Stimulated activated CD4-positive, alpha-beta T cell treated with anti-CD3 and anti-CD28 coated beads, Interleukin-15, amount 100 ng/mL, for 24 hours (primary cell): ENCODE data around the gene CBY3.
A peak's percentile ranks its signal among the peaks of the same experiment; 100 is the strongest.
"Not testable (repeated sequence)": the region's sequence is repeated elsewhere in the genome, so short reads cannot be mapped to it uniquely, and the experiment has no call there.

Source experiments
- DNase-seq: peaks from one replicate; pipeline ENCODE4 v3.0.0-alpha.2; 2020

CBY3 gene

DNA sequence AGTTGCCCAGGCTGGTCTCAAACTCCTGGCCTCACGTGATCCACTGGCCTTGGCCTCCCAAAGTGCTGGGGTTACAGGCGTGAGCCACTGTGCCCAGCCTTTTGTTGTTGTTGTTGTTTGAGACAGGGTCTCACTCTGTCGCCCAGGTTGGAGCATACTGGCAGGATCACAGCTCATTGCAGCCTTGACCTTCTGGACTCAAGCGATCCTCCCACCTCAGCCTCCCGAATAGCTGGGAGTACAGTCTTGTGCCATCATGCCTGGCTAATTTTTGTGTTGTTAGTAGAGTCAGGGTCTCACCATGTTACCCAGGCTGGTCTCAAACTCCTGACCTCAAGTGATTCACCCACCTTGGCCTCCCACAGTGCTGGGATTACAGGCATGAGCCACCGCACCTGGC lies 19.2 kb downstream of the CBY3 start:
- DNase-seq, result not testable (repeated sequence)

DNA sequence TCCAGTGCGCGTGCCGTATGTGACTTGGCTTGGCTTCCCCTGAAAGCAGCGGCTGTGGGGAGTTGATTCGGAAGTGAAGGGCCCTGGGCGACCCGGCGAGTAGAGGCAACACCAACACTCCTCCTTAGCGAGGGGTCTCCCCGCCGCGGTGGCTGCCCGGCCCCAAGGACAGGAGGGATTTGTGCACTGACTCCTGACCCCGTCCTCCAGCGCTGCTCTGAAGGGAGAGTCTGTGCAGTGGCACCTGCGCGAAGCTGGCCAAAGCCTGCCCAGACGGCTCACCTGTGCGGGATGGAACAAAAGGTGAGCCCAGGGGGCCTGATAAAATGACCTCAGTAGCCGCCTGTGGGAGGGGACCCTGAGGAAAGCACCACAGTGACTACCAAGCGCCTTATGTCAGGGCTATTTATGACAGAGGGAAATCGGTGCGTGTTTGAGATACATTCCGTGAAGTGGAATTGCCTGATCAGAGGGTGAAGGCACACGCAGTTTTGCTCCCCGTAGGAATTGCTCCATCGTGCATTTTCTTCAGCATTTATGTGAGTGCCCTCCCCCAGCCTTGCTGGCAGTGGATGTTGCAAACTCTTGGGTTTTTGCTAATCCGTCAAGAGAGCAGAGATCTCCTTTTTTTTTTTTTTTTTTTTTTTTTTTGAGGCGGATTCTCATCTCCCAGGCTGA lies 22.5 kb downstream of the CBY3 start:
- DNase-seq, result not testable (repeated sequence)

DNA sequence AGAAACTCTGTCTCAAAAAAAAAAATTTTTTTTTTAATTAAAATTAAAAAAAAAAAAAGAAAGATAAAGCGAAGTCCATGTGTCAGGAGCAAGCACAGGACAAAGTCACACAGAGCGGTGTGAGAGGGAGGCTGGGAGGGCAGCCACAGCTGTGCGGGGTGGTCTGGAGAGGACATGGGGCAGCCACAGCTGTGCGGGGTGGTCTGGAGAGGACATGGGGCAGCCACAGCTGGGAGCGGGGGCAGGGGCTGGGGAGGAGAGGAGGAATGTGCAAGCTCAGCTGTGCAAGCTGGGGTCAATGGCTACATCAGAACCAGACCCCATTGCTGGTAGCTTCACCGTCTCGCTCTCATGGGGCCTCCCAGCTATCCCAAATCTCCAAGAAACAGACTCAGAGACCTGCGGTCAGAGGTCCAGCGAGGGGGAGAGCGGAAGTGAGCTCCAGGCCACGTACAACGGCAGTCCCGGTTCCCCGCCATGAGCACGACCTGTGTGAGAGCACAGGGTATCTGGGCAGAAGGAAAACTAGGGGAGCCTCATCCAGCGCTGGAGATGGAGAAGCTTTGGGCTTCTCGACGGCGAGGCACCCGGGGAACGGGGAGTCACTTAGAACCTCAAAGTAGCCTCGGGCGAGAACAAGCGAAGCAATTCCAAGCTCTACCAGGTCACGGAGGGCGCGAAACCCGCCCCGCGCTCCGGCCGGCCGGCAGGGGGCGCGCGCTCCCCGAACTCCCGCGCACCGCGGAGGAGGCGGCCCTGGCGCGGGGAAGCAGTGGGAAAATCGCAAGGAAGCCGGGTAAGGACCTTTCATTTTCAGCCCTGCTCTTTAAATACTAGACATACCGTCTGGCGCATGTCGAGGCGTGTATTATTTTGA lies 23.3 kb downstream of the CBY3 start:
- DNase-seq, result peak; percentile 32

DNA sequence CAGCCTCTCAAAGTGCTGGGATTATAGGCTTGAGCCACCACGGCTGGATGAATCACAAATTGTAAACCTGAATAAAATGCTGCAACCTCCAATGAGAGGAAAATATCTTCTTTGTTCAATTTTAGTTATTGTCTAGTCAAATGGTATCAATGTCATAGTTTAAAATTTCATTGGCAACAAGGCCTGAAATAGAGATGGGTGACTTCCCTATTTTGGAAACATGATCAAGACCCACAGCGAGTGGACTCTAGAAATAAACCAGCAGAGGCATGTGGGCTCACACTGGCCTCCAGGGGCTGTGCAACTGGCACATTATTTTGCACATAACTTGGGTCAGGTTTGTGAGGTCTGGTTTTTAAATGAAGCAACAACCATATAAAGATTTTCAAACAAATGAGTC lies 27.7 kb downstream of the CBY3 start:
- DNase-seq, result not testable (repeated sequence)

DNA sequence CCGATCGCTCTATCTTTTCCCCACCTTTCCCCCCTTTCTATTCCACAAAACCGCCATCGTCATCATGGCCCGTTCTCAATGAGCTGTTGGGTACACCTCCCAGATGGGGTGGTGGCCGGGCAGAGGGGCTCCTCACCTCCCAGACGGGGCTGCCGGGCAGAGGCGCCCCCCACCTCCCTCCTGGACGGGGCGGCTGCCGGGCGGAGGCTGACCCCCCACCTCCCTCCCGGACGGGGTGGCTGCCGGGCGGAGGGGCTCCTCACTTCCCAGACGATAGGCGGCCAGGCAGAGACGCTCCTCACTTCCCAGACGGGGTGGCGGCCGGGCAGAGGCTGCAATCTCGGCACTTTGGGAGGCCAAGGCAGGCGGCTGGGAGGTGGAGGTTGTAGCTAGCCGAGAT lies 30.6 kb downstream of the CBY3 start:
- not testable (repeated sequence) for DNase-seq

DNA sequence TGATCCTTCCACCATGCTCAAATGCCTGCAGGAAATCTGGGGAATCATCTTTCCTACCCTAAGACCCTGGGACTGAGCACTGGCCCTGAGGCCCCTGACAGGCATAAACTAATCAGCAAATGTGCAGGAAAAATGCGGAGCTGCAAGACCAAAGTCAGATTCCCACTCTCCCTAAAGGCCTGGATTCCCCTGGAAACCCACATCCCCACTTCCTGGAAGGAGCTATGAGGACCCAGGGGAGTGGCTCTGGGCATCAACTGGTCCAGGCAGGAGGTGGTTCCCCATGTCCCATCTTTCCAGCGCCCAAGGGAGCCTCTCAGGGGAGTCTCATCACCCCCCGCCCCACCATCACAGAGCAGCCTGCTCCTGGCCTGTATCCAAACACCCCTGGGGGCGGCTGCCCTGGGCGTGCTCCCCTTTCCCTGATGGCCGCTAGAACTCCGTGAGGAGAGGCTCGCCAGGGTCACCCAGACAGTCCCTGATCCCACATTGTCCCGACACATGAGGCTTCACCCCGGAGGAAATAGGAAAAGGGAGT lies 31.6 kb downstream of the CBY3 start:
- not testable (repeated sequence) for DNase-seq

DNA sequence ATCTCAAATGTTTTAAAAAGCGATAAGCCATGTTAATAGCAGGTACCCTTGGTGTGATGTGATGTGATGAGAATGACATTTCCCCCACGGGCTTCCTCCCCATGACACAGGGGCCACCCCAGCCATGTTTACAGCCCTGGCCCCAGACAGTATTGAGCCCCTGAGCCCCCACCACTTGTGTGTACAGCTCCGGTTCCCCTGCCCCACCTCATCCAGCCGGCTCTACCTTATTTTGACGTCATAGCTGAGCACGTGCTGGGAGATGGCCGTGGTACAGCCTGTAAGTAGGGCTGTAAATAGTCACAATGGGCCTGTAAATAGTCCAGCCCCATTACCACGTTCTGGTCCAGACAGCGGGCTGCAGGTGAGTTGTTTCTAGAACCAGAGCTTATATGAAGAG lies 32.4 kb downstream of the CBY3 start:
- DNase-seq, result no peak

DNA sequence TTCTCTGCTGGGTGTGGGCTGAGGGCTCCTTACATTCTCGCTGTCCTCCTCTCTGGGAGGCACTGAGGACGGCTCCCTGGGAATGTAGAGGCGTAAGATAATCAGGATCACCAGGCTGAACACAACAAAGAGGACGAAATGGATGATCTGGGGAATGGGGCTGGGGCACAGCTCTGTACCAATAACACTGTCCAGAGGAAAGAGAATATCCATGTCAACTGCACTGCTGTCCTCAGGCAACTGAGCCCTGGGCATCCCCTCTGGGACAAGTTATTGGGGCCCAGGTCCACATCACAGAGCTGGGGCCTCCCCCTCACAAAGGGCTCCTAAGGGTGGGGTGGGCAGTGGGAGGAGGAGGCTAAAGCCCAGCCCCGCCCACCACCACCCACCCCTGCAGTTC lies 36.1 kb downstream of the CBY3 start:
- not testable (repeated sequence) for DNase-seq

DNA sequence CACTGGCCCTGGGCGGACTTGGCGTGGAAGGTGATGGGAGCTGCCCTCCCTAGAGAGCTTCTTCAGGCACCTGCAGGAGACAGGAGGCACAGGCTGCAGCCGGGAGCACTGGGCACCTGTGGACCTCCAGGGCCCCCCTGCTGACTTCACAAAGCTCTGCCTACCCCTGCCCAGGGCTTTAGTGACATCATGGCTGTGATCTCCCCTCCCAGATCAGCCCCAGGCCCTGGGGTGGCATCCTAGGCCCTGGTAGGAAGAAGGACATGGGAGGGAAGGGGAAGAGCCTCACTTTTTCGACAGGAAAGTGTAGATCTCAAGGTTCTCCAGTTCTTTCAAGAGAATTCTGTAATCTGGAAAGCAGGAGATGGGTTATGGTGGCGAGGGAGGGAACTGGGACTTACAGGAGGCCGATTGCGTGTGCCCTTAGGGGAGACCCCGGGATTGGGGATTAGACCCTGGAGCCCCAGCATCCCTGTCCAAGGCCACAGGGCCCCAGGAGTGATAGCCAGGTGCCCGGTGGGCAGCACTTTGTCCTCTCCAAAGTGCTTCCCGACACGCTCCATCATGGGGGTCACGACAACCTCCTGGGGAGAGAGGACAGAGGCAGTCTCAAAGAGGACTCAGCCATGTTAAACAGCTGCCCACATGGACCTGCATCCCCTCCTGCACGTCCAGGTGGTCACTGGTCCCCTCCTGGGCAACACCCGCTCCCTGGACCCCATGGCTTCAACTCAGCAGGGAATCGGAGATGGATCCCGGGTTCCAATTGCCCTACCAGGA lies 37.5 kb downstream of the CBY3 start:
- DNase-seq, result not testable (repeated sequence)

DNA sequence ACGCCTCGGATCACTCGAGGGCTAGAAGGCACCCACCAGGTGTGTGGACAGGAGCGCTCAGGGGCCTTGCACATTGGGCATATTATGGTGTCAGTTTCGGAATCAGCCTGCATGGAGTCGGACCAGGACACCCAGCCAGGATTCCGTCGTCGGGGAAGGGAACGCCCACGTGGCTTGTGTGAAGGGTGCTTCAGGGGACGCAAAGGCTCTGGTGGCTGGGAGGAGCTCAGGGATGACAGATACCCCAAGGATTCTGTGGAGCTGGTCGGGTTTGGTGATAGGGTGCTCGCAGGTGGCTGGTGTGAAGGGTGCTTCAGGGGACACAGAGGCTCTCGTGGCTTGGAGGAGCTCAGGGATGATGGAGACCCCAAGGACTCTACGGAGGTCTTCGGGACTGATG lies 38.2 kb downstream of the CBY3 start:
- DNase-seq, result not testable (repeated sequence)

DNA sequence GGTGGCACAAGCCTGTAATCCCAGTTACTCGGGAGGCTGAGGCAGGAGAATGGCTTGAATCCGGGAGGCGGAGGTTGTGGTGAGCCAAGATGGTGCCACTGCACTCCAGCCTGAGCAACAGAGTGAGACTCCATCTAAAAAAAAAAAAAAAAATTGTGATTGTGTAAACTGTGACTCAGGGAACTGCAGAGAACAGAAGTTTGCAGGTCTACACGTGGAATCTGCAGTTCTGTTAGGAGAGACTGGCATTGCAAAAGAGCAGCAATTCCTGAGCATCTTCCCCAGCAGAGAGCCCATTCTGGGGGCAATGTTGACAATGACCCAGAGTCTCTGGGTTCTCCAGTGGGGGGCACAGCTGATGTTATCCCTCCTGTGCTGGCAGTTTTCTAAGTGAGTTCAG lies 39.1 kb downstream of the CBY3 start:
- not testable (repeated sequence) for DNase-seq

DNA sequence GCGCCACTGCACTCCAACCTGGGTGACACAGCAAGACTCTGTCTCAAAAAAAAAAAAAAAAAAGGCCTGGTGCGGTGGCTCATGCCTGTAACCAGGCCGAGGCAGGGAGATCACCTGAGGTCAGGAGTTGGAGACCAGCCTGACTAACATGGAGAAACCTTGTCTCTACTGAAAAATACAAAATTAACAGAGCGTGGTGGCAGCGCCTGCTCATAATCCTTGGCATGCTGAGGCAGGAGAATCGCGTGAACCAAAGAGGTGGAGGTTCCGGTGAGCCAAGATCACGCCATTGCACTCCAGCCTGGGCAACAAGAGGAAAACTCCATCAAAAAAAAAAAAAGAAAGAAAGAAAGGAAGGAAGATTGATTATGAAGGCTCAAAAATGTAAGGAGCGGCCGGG lies 41.5 kb downstream of the CBY3 start:
- DNase-seq, result not testable (repeated sequence)

DNA sequence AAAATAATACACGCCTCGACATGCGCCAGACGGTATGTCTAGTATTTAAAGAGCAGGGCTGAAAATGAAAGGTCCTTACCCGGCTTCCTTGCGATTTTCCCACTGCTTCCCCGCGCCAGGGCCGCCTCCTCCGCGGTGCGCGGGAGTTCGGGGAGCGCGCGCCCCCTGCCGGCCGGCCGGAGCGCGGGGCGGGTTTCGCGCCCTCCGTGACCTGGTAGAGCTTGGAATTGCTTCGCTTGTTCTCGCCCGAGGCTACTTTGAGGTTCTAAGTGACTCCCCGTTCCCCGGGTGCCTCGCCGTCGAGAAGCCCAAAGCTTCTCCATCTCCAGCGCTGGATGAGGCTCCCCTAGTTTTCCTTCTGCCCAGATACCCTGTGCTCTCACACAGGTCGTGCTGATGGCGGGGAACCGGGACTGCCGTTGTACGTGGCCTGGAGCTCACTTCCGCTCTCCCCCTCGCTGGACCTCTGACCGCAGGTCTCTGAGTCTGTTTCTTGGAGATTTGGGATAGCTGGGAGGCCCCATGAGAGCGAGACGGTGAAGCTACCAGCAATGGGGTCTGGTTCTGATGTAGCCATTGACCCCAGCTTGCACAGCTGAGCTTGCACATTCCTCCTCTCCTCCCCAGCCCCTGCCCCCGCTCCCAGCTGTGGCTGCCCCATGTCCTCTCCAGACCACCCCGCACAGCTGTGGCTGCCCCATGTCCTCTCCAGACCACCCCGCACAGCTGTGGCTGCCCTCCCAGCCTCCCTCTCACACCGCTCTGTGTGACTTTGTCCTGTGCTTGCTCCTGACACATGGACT lies 46.3 kb downstream of the CBY3 start:
- DNase-seq, result not testable (repeated sequence)

DNA sequence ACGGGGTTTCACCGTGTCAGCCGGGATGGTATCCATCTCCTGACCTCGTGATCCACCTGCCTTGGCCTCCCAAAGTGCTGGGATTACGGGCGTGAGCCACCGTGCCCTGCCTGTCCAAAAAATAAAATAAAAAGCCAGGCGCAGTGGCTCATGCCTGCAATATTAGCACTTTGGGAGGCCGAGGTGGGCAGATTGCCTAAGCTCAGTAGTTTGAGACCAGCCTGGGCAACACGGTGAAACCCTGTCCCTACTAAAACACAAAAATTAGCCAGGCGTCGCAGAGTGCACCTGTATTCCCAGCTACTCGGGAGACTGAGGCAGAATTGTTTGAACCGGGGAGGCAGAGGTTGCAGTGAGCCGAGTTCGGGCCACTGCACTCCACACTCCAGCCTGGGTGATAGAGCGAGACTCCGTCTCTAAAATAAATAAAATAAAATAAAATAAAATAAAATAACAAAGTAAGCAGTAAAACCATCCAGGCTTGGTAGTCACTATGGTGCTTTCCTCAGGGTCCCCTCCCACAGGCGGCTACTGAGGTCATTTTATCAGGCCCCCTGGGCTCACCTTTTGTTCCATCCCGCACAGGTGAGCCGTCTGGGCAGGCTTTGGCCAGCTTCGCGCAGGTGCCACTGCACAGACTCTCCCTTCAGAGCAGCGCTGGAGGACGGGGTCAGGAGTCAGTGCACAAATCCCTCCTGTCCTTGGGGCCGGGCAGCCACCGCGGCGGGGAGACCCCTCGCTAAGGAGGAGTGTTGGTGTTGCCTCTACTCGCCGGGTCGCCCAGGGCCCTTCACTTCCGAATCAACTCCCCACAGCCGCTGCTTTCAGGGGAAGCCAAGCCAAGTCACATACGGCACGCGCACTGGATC lies 47.1 kb downstream of the CBY3 start:
- not testable (repeated sequence) for DNase-seq
